Testis (tissue), 3 donors: Measurements from ENCODE around the gene ADGRD1. TPM values are rescaled to one million over a fixed set of nuclear protein-coding genes. Genes with fewer than 3 reads are reported as not detected.

ENCODE experiments used
- DNase-seq: peaks from one replicate; pipeline ENCODE4 v3.0.0-alpha.2; 2019
- H3K27ac ChIP-seq, 2 donors: fragments of 200-600 bp; sonication (generic); one replicate each; pipeline ENCODE4 v1.5.1; 2019
- H3K27me3 ChIP-seq: fragments of 200-600 bp; sonication (generic); one replicate; pipeline ENCODE4 v1.5.1; 2019
- H3K36me3 ChIP-seq: fragments of 200-600 bp; sonication (generic); one replicate; pipeline ENCODE4 v1.5.1; 2017; ENCODE audit warnings: low read depth; ENCODE audit errors: missing control alignments
- H3K4me1 ChIP-seq: fragments of 200-600 bp; sonication (generic); one replicate; pipeline ENCODE4 v1.5.1; 2019
- H3K4me3 ChIP-seq, 2 donors: fragments of 200-600 bp; sonication (generic); one replicate each; pipeline ENCODE4 v1.5.1; 2017 to 2019
- H3K9me3 ChIP-seq: fragments of 200-600 bp; sonication (generic); one replicate; pipeline ENCODE4 v1.5.1; 2017
- CTCF ChIP-seq, 3 experiments: fragments of 450-650 bp in 2 of 3; fragments of 200-600 bp in 1 of 3; sonication (generic) in 1 of 3; IDR thresholded peaks; one replicate each; pipeline ENCODE4 v1.5.1; 2016 to 2019; ENCODE audit warnings: antibody characterized with exemption in 3 of 3, mild to moderate bottlenecking in 2 of 3, moderate library complexity in 1 of 3
- POLR2A ChIP-seq: fragments of 450-650 bp; IDR thresholded peaks from one replicate; pipeline ENCODE4 v1.6.1; 2017; ENCODE audit warnings: antibody characterized with exemption, mild to moderate bottlenecking, moderate library complexity
- WGBS, 2 donors: methylation state at CpG; one replicate each; pipeline ENCODE4 v1.1.5; 2018; 5-methylcytosine and 5-hydroxymethylcytosine counted together
- intact Hi-C: fragments of 100-400 bp; cut with DNase I; formaldehyde crosslinking; loops from one replicate; pipeline ENCODE4 v1.15.1; 2023; ENCODE audit warnings: low total_unique reads
- polyA plus RNA-seq: library from polyadenylated mRNA; stranded (reverse); fragments of 350-450 nt; fragmentation: Illumina TruSeq; extraction: RNeasy Lipid Tissue Mini Kit (QIAGEN cat#74804); gene quantifications from one replicate; pipeline ENCODE4 v1.2.3, GENCODE V29; 2014; ENCODE audit warnings: low read depth, low replicate concordance; ENCODE audit not compliant: insufficient read depth
- total RNA-seq, 2 donors: library from RNA; depleted of rRNA; stranded (reverse); fragments of >200 nt; gene quantifications; one replicate each; pipeline ENCODE4 v1.2.3, GENCODE V29; 2016

ADGRD1 gene
- total and polyA plus RNA-seq, 3 donors from 2014 or later, result 27.2 to 43.2 (median 42.8) TPM

- Histone ChIP-seq H3K9me3 (no peaks in the 10 kb centered on the region), H3K4me1 (peaks cover 9% of the 10 kb centered on the region), H3K36me3 (no peaks in the 10 kb centered on the region), H3K4me3 (no peak overlapping the region), H3K27ac (no peak overlapping the region), H3K27me3 (no peaks in the 10 kb centered on the region)
- DNase-seq, result no peak
- 77 to 80% methylated on average over 3 of the region's 3 CpGs for WGBS, 2 donors
- intact Hi-C loops, result no loop called here
- TF ChIP-seq POLR2A (no peak), CTCF (IDR thresholded peaks at IDR 0.05) (no peak)
These were observed 54.0 kb downstream of the ADGRD1 start for GRCh38 chr12:131007740-131008117.

- TF ChIP-seq POLR2A (no peak), CTCF (IDR thresholded peaks at IDR 0.05) (no peak)
- intact Hi-C loops, result no loop called here
- H3K36me3 ChIP-seq, result no peaks in the 10 kb centered on the region
- no peak overlapping the region for H3K4me3 ChIP-seq
- H3K27ac ChIP-seq, result no peak overlapping the region
- 91 to 94% methylated on average over 22 to 26 of the region's 26 CpGs for WGBS, 2 donors
- no peak for DNase-seq
- H3K9me3 ChIP-seq, result no peaks in the 10 kb centered on the region
- peaks cover 9% of the 10 kb centered on the region for H3K4me1 ChIP-seq
- H3K27me3 ChIP-seq, result no peaks in the 10 kb centered on the region
These were observed 54.6 kb downstream of the ADGRD1 start for GRCh38 chr12:131008131-131008912.

GRCh38 chr12:131008913-131009270 is 55.2 kb downstream of the ADGRD1 start:
- Histone ChIP-seq H3K4me3 (no peak overlapping the region), H3K27ac (no peak overlapping the region), H3K36me3 (no peaks in the 10 kb centered on the region), H3K9me3 (no peaks in the 10 kb centered on the region), H3K4me1 (peaks cover 9% of the 10 kb centered on the region), H3K27me3 (no peaks in the 10 kb centered on the region)
- DNase-seq, result no peak
- intact Hi-C loops, result no loop called here
- TF ChIP-seq POLR2A, result no peak
- no peak for TF ChIP-seq CTCF (IDR thresholded peaks at IDR 0.05)
- 91 to 92% methylated on average over 8 to 17 of the region's 17 CpGs for WGBS, 2 donors

- H3K27ac ChIP-seq, result no peak overlapping the region
- no peaks in the 10 kb centered on the region for H3K36me3 ChIP-seq
- TF ChIP-seq CTCF (IDR thresholded peaks at IDR 0.05) (no peak), POLR2A (no peak)
- H3K9me3 ChIP-seq, result no peaks in the 10 kb centered on the region
- WGBS, 2 donors, result 89 to 90% methylated on average over 21 of the region's 21 CpGs
- intact Hi-C loops, result no loop called here
- H3K4me3 ChIP-seq, result no peak overlapping the region
- no peak for DNase-seq
- H3K4me1 ChIP-seq, result peaks cover 9% of the 10 kb centered on the region
- no peaks in the 10 kb centered on the region for H3K27me3 ChIP-seq
These were observed 56.1 kb downstream of the ADGRD1 start for GRCh38 chr12:131009595-131010395.
